Measurements from ENCODE around the gene IGF1R.

Gene IGF1R

GRCh38 chr15:98712845-98713584 lies 64.7 kb downstream of the IGF1R start:
- DNase-seq, result no peak

- DNase-seq, result no peak
These were observed 65.3 kb downstream of the IGF1R start for GRCh38 chr15:98713585-98714001.

- no peak for DNase-seq
These were observed 66.6 kb downstream of the IGF1R start for GRCh38 chr15:98714922-98715321.

GRCh38 chr15:98715401-98715800 lies 67.1 kb downstream of the IGF1R start:
- no peak for DNase-seq

GRCh38 chr15:98715890-98716443 lies 67.6 kb downstream of the IGF1R start:
- DNase-seq, result no peak

GRCh38 chr15:98717371-98717770 lies 69.0 kb downstream of the IGF1R start:
- no peak for DNase-seq

GRCh38 chr15:98717942-98718341 lies 69.6 kb downstream of the IGF1R start:
- DNase-seq, result no peak

GRCh38 chr15:98718426-98719136 lies 70.2 kb downstream of the IGF1R start:
- no peak for DNase-seq

- no peak for DNase-seq
These were observed 70.9 kb downstream of the IGF1R start for GRCh38 chr15:98719137-98719740.

- DNase-seq, result no peak
These were observed 71.7 kb downstream of the IGF1R start for GRCh38 chr15:98720031-98720430.

GRCh38 chr15:98720577-98721565 lies 72.5 kb downstream of the IGF1R start:
- no peak for DNase-seq

GRCh38 chr15:98722209-98722608 lies 73.9 kb downstream of the IGF1R start:
- DNase-seq, result no peak

GRCh38 chr15:98722645-98723044 lies 74.3 kb downstream of the IGF1R start:
- no peak for DNase-seq

GRCh38 chr15:98723195-98723594 lies 74.9 kb downstream of the IGF1R start:
- DNase-seq, result no peak

GRCh38 chr15:98724048-98724447 lies 75.7 kb downstream of the IGF1R start:
- no peak for DNase-seq

GRCh38 chr15:98724494-98724893 lies 76.2 kb downstream of the IGF1R start:
- no peak for DNase-seq

GRCh38 chr15:98725874-98726273 lies 77.5 kb downstream of the IGF1R start:
- no peak for DNase-seq

GRCh38 chr15:98727115-98728040 lies 79.0 kb downstream of the IGF1R start:
- DNase-seq, result no peak

GRCh38 chr15:98728082-98728810 lies 79.9 kb downstream of the IGF1R start:
- DNase-seq, result no peak

GRCh38 chr15:98728811-98729160 lies 80.4 kb downstream of the IGF1R start:
- no peak for DNase-seq
